ENCODE measurements around the gene JADE2. TPM values are rescaled to one million over a fixed set of nuclear protein-coding genes. Genes with fewer than 3 reads are reported as not detected.

JADE2 gene
- total RNA-seq, 4 donors from 2014 or later = 9.1 to 32.8 (median 14.9) TPM

DNA sequence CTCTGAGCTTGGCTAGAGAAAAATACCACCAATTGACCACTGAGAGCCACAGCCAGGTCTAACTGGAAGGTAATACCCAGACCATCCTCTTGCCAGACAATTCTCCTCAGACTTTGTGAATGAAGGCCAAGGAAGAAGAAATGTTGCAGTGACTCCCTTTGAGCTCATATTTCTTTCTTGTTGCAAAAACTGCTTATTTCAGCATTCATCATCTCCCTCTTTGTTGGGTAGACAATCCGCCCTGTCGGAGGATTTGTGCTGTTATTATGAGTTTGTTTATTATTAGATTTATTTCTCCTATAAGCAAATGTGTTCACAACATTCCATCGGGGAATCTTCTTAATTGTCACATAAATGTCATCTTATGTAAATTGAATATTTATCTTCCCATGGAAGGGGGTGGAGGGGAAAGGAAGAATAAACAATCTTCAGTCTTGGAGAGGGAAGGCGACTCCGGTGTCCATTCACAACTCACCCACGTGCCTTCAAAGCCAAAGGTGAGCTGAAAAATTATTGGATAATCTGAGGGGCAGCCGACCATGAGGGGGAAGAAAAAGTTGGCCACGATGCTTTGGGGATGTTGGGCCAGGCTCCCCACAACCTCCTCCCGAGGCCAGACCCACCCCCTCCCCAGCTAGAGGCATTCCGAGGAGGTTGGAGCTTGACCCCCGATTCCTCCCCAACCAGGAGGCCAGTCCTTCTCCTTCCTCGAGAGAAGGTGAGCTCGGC lies 1.8 kb upstream of the JADE2 start:
- H3K9me3 ChIP-seq = no peaks in the 10 kb centered on the region
- no peak for DNase-seq
- WGBS, 2 donors = 7 to 20% methylated on average over 6 to 13 of the region's 13 CpGs
- peaks cover 18 to 42% (median 22%) of the 10 kb centered on the region in 3 donors for H3K4me1 ChIP-seq
- H3K27me3 ChIP-seq = no peaks in the 10 kb centered on the region
- no peaks in the 10 kb centered on the region for H3K36me3 ChIP-seq
- TF ChIP-seq POLR2A (IDR thresholded peaks at IDR 0.05) (no peak), CTCF (IDR thresholded peaks at IDR 0.05) (no peak)
- intact Hi-C loops (cut with DNase I) = loop anchor here (10.0 kb wide), 1 partner anchor 109 kb away; the partner anchor contains the start of gene CDKN2AIPNL
- H3K27ac ChIP-seq = peak overlapping the region; percentile 89 to 99 (median 96)
- H3K4me3 ChIP-seq = peak overlapping the region; percentile 79 to 98 (median 90)

DNA sequence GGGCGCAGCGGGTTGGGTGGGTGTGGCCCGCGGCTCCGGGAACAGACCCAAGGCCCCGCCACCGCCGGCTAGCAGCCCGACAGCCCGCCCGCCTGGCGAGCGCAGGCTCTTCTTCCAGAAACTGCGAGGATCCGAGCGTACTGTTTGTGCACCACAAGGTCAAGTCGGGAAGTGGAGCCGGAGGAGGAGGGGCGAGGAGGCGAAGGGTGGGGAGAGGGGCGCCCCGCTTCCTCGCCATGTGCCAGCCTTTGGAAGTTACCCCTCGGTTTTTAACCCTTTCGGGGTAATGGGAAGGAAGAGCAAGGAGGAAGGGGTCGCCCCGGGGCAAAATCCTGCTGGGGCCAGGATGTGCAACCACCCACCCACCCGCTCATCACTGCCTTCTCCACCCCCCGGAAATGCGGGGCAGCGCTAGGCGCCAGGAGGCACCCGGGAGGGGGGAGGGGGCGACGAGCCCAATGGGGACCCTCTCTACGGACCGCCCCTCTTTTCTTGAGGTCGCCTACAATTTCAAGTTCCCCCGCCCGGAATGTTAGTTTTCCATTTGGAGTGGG lies 1.1 kb upstream of the JADE2 start:
- Histone ChIP-seq H3K27me3 (no peaks in the 10 kb centered on the region), H3K27ac (peak overlapping the region; percentile 89 to 99 (median 96)), H3K36me3 (no peaks in the 10 kb centered on the region), H3K4me3 (peak overlapping the region; percentile 79 to 98 (median 90)), H3K9me3 (no peaks in the 10 kb centered on the region), H3K4me1 (peaks cover 24 to 49% (median 27%) of the 10 kb centered on the region in 3 donors)
- TF ChIP-seq CTCF (IDR thresholded peaks at IDR 0.05) (no peak), POLR2A (IDR thresholded peaks at IDR 0.05) (peak in 2 of 4 donors; percentile 76 to 82)
- 0% methylated on average over 3 to 11 of the region's 40 CpGs for WGBS, 2 donors
- DNase-seq = peak; percentile 47
- intact Hi-C loops (cut with DNase I) = loop anchor here (10.0 kb wide), 1 partner anchor 110 kb away; the partner anchor contains the start of gene CDKN2AIPNL

GRCh38 chr5:134525683-134526482 lies 413 bp downstream of the JADE2 start:
- DNase-seq = no peak
- H3K4me1 ChIP-seq = peaks cover 34 to 64% (median 40%) of the 10 kb centered on the region in 3 donors
- 0% methylated on average over 4 to 18 of the region's 84 CpGs for WGBS, 2 donors

GRCh38 chr5:134526483-134527155 lies 1.1 kb downstream of the JADE2 start:
- Histone ChIP-seq H3K27ac (peak overlapping the region; percentile 89 to 99 (median 96)), H3K4me1 (peaks cover 42 to 72% (median 46%) of the 10 kb centered on the region in 3 donors), H3K36me3 (no peaks in the 10 kb centered on the region), H3K4me3 (peak overlapping the region; percentile 79 to 98 (median 90)), H3K27me3 (no peaks in the 10 kb centered on the region), H3K9me3 (no peaks in the 10 kb centered on the region)
- WGBS, 2 donors = 0% methylated on average over 4 to 17 of the region's 61 CpGs
- peak in 1 of 4 donors; percentile 33 for TF ChIP-seq POLR2A (IDR thresholded peaks at IDR 0.05)
- peak; percentile 34 to 64 (median 56) for TF ChIP-seq CTCF (IDR thresholded peaks at IDR 0.05)
- peak; percentile 55 for DNase-seq
- intact Hi-C loops (cut with DNase I) = loop anchor here (5.0 to 10.0 kb wide), 2 partner anchors 112 to 154 kb away; partner anchors contain the start of genes CDKN2AIPNL and UBE2B

More at GRCh38 chr5:134525683-134526482, 413 bp downstream of the JADE2 start:
- H3K36me3 ChIP-seq = no peaks in the 10 kb centered on the region
- peak overlapping the region; percentile 89 to 99 (median 96) for H3K27ac ChIP-seq
- no peaks in the 10 kb centered on the region for H3K27me3 ChIP-seq
- intact Hi-C loops (cut with DNase I) = loop anchor here (5.0 to 10.0 kb wide), 2 partner anchors 111 to 154 kb away; partner anchors contain the start of genes CDKN2AIPNL and UBE2B
- no peaks in the 10 kb centered on the region for H3K9me3 ChIP-seq
- TF ChIP-seq CTCF (IDR thresholded peaks at IDR 0.05) = peak in 1 of 6 experiments; percentile 1
- peak in 2 of 4 donors; percentile 54 to 56 for TF ChIP-seq POLR2A (IDR thresholded peaks at IDR 0.05)
- peak overlapping the region; percentile 79 to 98 (median 90) for H3K4me3 ChIP-seq
